Naive thymus-derived CD8-positive, alpha-beta T cell (primary cell): ENCODE data around the gene CORO7. TPM values are rescaled to one million over a fixed set of nuclear protein-coding genes. Genes with fewer than 3 reads are reported as not detected.
A peak's percentile ranks its signal among the peaks of the same experiment; 100 is the strongest.

Experiments used
- ATAC-seq, 2 donors: fragments of 150-1000 bp; cut with Tn5 transposase in 1 of 2; sonication (Bioruptor Pico), chemical (Tn5 transposase) in 1 of 2; 1 replicate in 1 of 2; 2 replicates in 1 of 2; pipeline ENCODE4 v1.10.0; 2021; ENCODE audit warnings: mild to moderate bottlenecking in 2 of 2, moderate library complexity in 2 of 2
- POLR2A ChIA-PET: fragments of 350-600 bp; sonication (Branson Sonifier 250); formaldehyde crosslinking; loops from one replicate; lab custom pipeline; 2021; ENCODE audit warnings: antibody characterized with exemption; lab: Charles Lee
- DNase-seq, 10 donors: peaks; one replicate each; pipeline versions ENCODE4 v3.0.0 to v3.0.0-alpha.2; 2020 to 2022
- H3K27ac Mint-ChIP-seq, 10 donors: one replicate each; pipeline ENCODE4 v1.8.0; 2020 to 2022; ENCODE audit warnings: mild to moderate bottlenecking in 10 of 10, mixed read lengths in 10 of 10, moderate library complexity in 4 of 10, inconsistent platforms in 1 of 10
- H3K27me3 Mint-ChIP-seq, 5 donors: one replicate each; pipeline ENCODE4 v1.8.0; 2021 to 2022; ENCODE audit warnings: mixed read lengths in 5 of 5
- H3K36me3 Mint-ChIP-seq, 3 donors: one replicate each; pipeline ENCODE4 v1.8.0; 2020 to 2022; ENCODE audit warnings: mixed read lengths in 3 of 3, mild to moderate bottlenecking in 2 of 3, inconsistent platforms in 1 of 3
- H3K4me1 Mint-ChIP-seq, 4 donors: one replicate each; pipeline ENCODE4 v1.8.0; 2021 to 2022; ENCODE audit warnings: mixed read lengths in 4 of 4
- H3K4me3 Mint-ChIP-seq, 10 donors: one replicate each; pipeline ENCODE4 v1.8.0; 2020 to 2022; ENCODE audit warnings: mild to moderate bottlenecking in 10 of 10, mixed read lengths in 10 of 10, moderate library complexity in 6 of 10, inconsistent platforms in 1 of 10
- H3K9me3 Mint-ChIP-seq, 9 donors: one replicate each; pipeline ENCODE4 v1.8.0; 2020 to 2022; ENCODE audit warnings: mixed read lengths in 9 of 9, mild to moderate bottlenecking in 3 of 9, inconsistent platforms in 1 of 9, moderate library complexity in 1 of 9
- polyA plus RNA-seq, 3 donors: library from polyadenylated mRNA; unstranded; fragments of 300-500 nt; fragmentation: Illumina TruSeq; gene quantifications; one replicate each; pipeline ENCODE4 v1.2.3, GENCODE V29; 2021
- total RNA-seq, 8 experiments: library from RNA in 2 of 8; stranded (reverse) in 2 of 8; gene quantifications; one replicate each; pipeline ENCODE4 v1.2.3 and lab custom pipeline; 2021 to 2026

Gene CORO7
- total RNA-seq, result 100 to 1,000 TPM; 161 to 169 TPM
- 10 to 100 TPM; 44.6 to 79.9 (median 45.5) TPM for polyA plus RNA-seq
- total RNA-seq (lab: John Stamatoyannopoulos, UW), result 18.1 to 140 (median 33.5) reads per million in 6 experiments

GRCh38 chr16:4416200-4417032, at the start of gene CORO7:
Gene CORO7, minus strand, starts transcription at chr16:4416596. Its CDS starts 78 bp downstream, at chr16:4416518.
- peak within 1 kb of the TSS; percentile 92 to 100 (median 99) for H3K27ac Mint-ChIP-seq
- H3K36me3 Mint-ChIP-seq, result peaks cover 0 to 27% (median 3%) of the 10 kb centered on the region in 3 donors
- ATAC-seq, result peak; percentile 68 to 69
- POLR2A ChIA-PET, result interaction anchor here (0.5 to 4.8 kb wide), 16 partner anchors 10 to 564 kb away, joined by 3 to 38 read pairs (median 8); partner anchors contain the start of genes CDIP1, DNAJA3, HMOX2 and NMRAL1
- DNase-seq, result peak; percentile 98 to 100 (median 100)
- H3K27me3 Mint-ChIP-seq, result no peaks in the 10 kb centered on the region
- H3K9me3 Mint-ChIP-seq, result peaks cover 0 to 2% (median 0%) of the 10 kb centered on the region in 9 donors
- H3K4me1 Mint-ChIP-seq, result peaks cover 17 to 43% (median 34%) of the 10 kb centered on the region in 4 donors
- peak within 1 kb of the TSS; percentile 92 to 99 (median 96) for H3K4me3 Mint-ChIP-seq

- Mint-ChIP-seq H3K27me3 (no peaks in the 10 kb centered on the region), H3K9me3 (no peaks in the 10 kb centered on the region), H3K4me3 (no peak overlapping the region), H3K36me3 (peaks cover 0 to 84% (median 11%) of the 10 kb centered on the region in 3 donors), H3K4me1 (peaks cover 12 to 40% (median 26%) of the 10 kb centered on the region in 4 donors), H3K27ac (peak overlapping the region in 5 of 10 donors; percentile 22 to 78 (median 47))
- ATAC-seq (no peak), DNase-seq (no peak)
- POLR2A ChIA-PET, result interaction anchor here (0.5 to 1.4 kb wide), 2 partner anchors 36 to 67 kb away, joined by 3 to 4 read pairs; no protein-coding TSS in a partner anchor
These were observed 47.2 kb upstream of the CORO7 start for GRCh38 chr16:4463522-4464163.

GRCh38 chr16:4461250-4462085, 45.1 kb upstream of the CORO7 start:
- Mint-ChIP-seq H3K27ac (peak overlapping the region in 8 of 10 donors; percentile 28 to 92 (median 78)), H3K4me3 (no peak overlapping the region), H3K27me3 (no peaks in the 10 kb centered on the region), H3K9me3 (no peaks in the 10 kb centered on the region), H3K36me3 (peaks cover 0 to 76% (median 5%) of the 10 kb centered on the region in 3 donors), H3K4me1 (peaks cover 11 to 33% (median 22%) of the 10 kb centered on the region in 4 donors)
- DNase-seq (no peak), ATAC-seq (no peak)
- POLR2A ChIA-PET, result interaction anchor here (0.5 to 3.1 kb wide), 3 partner anchors 15 to 1353 kb away, joined by 3 to 11 read pairs (median 5); partner anchors contain the start of gene HMOX2

GRCh38 chr16:4460936-4461249, 44.5 kb upstream of the CORO7 start:
- H3K4me3 Mint-ChIP-seq, result peak overlapping the region in 1 of 10 donors; percentile 20
- peaks cover 0 to 77% (median 5%) of the 10 kb centered on the region in 3 donors for H3K36me3 Mint-ChIP-seq
- peak overlapping the region in 9 of 10 donors; percentile 28 to 87 (median 72) for H3K27ac Mint-ChIP-seq
- H3K4me1 Mint-ChIP-seq, result peaks cover 7 to 27% (median 19%) of the 10 kb centered on the region in 4 donors
- no peaks in the 10 kb centered on the region for H3K9me3 Mint-ChIP-seq
- DNase-seq (no peak), ATAC-seq (no peak)
- no peaks in the 10 kb centered on the region for H3K27me3 Mint-ChIP-seq
- POLR2A ChIA-PET, result interaction anchor here (0.5 to 3.1 kb wide), 5 partner anchors 15 to 1353 kb away, joined by 5 to 11 read pairs (median 6); partner anchors contain the start of genes CDIP1 and HMOX2

GRCh38 chr16:4455951-4456350, 39.6 kb upstream of the CORO7 start:
- Mint-ChIP-seq H3K9me3 (no peaks in the 10 kb centered on the region), H3K27ac (peak overlapping the region in 3 of 10 donors; percentile 27 to 74 (median 57)), H3K36me3 (peaks cover 0 to 70% (median 9%) of the 10 kb centered on the region in 3 donors), H3K4me1 (peaks cover 7 to 18% (median 14%) of the 10 kb centered on the region in 4 donors), H3K4me3 (no peak overlapping the region), H3K27me3 (no peaks in the 10 kb centered on the region)
- DNase-seq, result no peak
- POLR2A ChIA-PET, result interaction anchor here (0.6 kb wide), 1 partner anchor 27 kb away, joined by 4 read pairs; no protein-coding TSS in a partner anchor
- ATAC-seq, result no peak

- POLR2A ChIA-PET, result no interaction called here
- no peak for ATAC-seq
- no peaks in the 10 kb centered on the region for H3K9me3 Mint-ChIP-seq
- no peaks in the 10 kb centered on the region for H3K27me3 Mint-ChIP-seq
- peaks cover 7 to 15% (median 13%) of the 10 kb centered on the region in 4 donors for H3K4me1 Mint-ChIP-seq
- peaks cover 0 to 74% (median 13%) of the 10 kb centered on the region in 3 donors for H3K36me3 Mint-ChIP-seq
- no peak overlapping the region for H3K4me3 Mint-ChIP-seq
- H3K27ac Mint-ChIP-seq, result peak overlapping the region in 5 of 10 donors; percentile 29 to 77 (median 68)
- no peak for DNase-seq
These were observed 38.7 kb upstream of the CORO7 start for GRCh38 chr16:4455081-4455480.

GRCh38 chr16:4454623-4455022, 38.2 kb upstream of the CORO7 start:
- Mint-ChIP-seq H3K27me3 (no peaks in the 10 kb centered on the region), H3K9me3 (no peaks in the 10 kb centered on the region), H3K27ac (peak overlapping the region in 3 of 10 donors; percentile 36 to 50 (median 47)), H3K4me1 (peaks cover 7 to 10% (median 8%) of the 10 kb centered on the region in 4 donors), H3K36me3 (peaks cover 0 to 75% (median 13%) of the 10 kb centered on the region in 3 donors), H3K4me3 (no peak overlapping the region)
- DNase-seq (no peak), ATAC-seq (no peak)
- POLR2A ChIA-PET, result no interaction called here

- no peak for ATAC-seq
- H3K36me3 Mint-ChIP-seq, result peaks cover 0 to 87% (median 13%) of the 10 kb centered on the region in 3 donors
- H3K27ac Mint-ChIP-seq, result peak overlapping the region in 5 of 10 donors; percentile 26 to 74 (median 57)
- H3K4me1 Mint-ChIP-seq, result peaks cover 0 to 2% (median 0%) of the 10 kb centered on the region in 4 donors
- DNase-seq, result no peak
- POLR2A ChIA-PET, result interaction anchor here (0.7 to 0.9 kb wide), 2 partner anchors 23 to 37 kb away, joined by 3 to 4 read pairs; no protein-coding TSS in a partner anchor
- no peak overlapping the region for H3K4me3 Mint-ChIP-seq
- no peaks in the 10 kb centered on the region for H3K27me3 Mint-ChIP-seq
- no peaks in the 10 kb centered on the region for H3K9me3 Mint-ChIP-seq
These were observed 36.3 kb upstream of the CORO7 start for GRCh38 chr16:4452674-4453073.

- no peaks in the 10 kb centered on the region for H3K9me3 Mint-ChIP-seq
- H3K27ac Mint-ChIP-seq, result peak overlapping the region in 1 of 10 donors; percentile 11
- H3K27me3 Mint-ChIP-seq, result no peaks in the 10 kb centered on the region
- peaks cover 0 to 89% (median 16%) of the 10 kb centered on the region in 3 donors for H3K36me3 Mint-ChIP-seq
- H3K4me1 Mint-ChIP-seq, result no peaks in the 10 kb centered on the region
- no peak for ATAC-seq
- POLR2A ChIA-PET, result interaction anchor here (0.6 to 0.7 kb wide), 3 partner anchors 20 to 222 kb away, joined by 3 to 5 read pairs (median 3); no protein-coding TSS in a partner anchor
- no peak overlapping the region for H3K4me3 Mint-ChIP-seq
- DNase-seq, result no peak
These were observed 34.6 kb upstream of the CORO7 start for GRCh38 chr16:4450931-4451519.

- H3K4me3 Mint-ChIP-seq, result no peak overlapping the region
- no peaks in the 10 kb centered on the region for H3K4me1 Mint-ChIP-seq
- ATAC-seq (no peak), DNase-seq (no peak)
- no peaks in the 10 kb centered on the region for H3K9me3 Mint-ChIP-seq
- peaks cover 0 to 89% (median 15%) of the 10 kb centered on the region in 3 donors for H3K36me3 Mint-ChIP-seq
- POLR2A ChIA-PET, result no interaction called here
- H3K27me3 Mint-ChIP-seq, result no peaks in the 10 kb centered on the region
- H3K27ac Mint-ChIP-seq, result no peak overlapping the region
These were observed 34.0 kb upstream of the CORO7 start for GRCh38 chr16:4450430-4450829.

- ATAC-seq, result no peak
- no peak for DNase-seq
- Mint-ChIP-seq H3K36me3 (peaks cover 0 to 96% (median 32%) of the 10 kb centered on the region in 3 donors), H3K27ac (peak overlapping the region in 1 of 10 donors; percentile 31), H3K9me3 (no peaks in the 10 kb centered on the region), H3K4me1 (peaks cover 0 to 14% (median 5%) of the 10 kb centered on the region in 4 donors), H3K27me3 (no peaks in the 10 kb centered on the region), H3K4me3 (no peak overlapping the region)
- POLR2A ChIA-PET, result no interaction called here
These were observed 27.6 kb upstream of the CORO7 start for GRCh38 chr16:4443986-4444385.
